Measurements from ENCODE around the gene KNOP1.
"Not testable (repeated sequence)": the region's sequence is repeated elsewhere in the genome, so short reads cannot be mapped to it uniquely, and the experiment has no call there.

KNOP1 gene

DNA sequence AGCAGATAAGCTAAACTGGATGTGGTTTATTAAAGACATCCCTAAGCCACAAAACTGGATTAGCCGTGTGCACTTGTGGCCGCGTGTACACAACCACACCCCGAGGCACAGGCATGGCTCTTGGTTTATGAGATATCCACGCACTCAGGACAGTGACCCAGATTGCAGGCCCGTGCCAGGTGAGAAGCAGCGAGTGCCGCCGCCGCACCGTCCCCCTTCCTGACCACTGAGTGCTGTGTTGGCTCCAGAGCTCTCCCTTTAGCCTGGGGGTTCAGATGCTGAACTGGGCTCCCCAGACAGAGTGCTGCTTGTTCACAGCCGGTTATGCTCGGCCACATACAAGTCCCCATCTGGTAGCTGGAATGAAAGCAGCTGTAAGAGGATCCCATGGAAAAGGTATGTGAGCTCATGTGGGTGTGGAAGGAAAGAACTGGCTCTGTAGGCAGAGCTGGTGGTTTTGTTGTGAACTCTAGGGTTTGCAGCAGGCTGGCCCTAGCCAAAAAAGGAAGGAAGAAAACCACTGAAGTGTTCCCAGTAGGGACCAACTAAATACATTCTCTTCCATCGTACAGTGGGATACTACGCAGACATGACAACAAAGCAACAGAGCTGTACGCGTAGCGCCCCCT, 29.5 kb downstream of the KNOP1 start:
- no peak for FAIRE-seq
- DNase-seq (ENCODE audit: insufficient read length, low spot score), result no peak

DNA sequence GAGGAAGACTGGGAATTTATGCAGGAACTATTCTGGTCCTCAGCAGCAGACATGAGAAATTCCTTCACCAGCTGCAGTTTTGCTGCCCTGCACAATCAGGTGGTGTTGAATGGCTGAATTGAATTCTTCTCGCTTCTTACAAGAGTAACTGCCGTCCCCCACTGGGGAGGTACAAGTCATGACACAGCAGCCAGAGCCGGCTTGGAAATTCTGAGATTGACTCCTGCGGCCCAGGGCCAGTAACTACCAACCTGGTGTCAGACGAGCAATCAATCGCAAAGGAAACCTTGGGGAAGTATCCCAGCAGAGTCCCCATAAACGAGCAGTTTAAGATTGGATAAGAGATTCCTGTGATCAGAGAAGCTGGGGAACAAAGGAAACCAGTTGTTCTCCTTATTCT, 30.7 kb downstream of the KNOP1 start:
- FAIRE-seq, result no peak
- DNase-seq (ENCODE audit: insufficient read length, low spot score), result no peak

DNA sequence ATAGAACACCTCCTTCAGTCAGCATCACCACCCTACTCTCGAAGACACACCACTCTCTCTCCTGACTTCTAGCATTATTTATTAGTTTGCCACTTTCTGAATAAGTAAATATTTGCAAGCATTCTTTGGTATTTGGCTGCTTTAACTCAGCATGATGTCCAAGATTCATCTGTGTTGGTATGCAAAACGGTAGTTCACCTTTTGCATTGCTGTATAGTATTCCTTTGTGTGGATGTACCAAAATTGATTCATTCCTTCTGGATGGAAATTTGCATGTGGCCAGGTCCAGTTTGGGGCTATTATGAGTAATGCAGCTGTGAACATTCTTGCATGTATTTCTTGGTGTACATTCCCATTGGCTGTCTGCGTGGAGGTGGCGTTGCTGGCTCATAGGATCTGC, 32.9 kb downstream of the KNOP1 start:
- no peak for DNase-seq (ENCODE audit: insufficient read length, low spot score)
- FAIRE-seq, result no peak

GRCh38 chr16:19683453-19684236, 34.4 kb downstream of the KNOP1 start:
- no peak for DNase-seq (ENCODE audit: insufficient read length, low spot score)
- FAIRE-seq, result no peak

- FAIRE-seq, result no peak
Observed at GRCh38 chr16:19681637-19682036, 36.4 kb downstream of the KNOP1 start.

DNA sequence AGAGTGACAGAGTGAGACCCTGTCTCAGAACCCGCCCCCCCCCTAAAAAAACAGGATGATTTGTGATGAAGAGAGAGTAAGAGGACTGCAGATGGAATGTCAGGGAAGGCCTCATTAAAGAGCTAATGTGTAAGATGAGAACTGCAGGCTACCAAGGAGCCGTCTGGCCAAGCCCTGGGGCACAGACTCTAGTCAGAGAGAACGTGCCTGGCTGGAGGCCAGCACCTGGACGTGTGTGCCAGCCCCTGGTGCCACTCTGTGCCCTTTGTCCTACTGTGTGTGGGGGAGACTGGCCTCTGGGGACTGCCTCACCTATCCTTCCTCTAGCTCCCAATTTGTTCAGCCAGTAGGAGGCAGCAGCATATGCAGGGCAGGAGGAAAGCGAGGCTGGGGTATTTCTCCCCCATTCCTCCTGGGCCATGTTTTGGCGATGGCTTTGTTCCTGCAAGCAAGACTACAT, 37.1 kb downstream of the KNOP1 start:
- no peak for DNase-seq (ENCODE audit: insufficient read length, low spot score)
- no peak for FAIRE-seq

More at GRCh38 chr16:19681637-19682036, 36.4 kb downstream of the KNOP1 start:
- DNase-seq (ENCODE audit: insufficient read length, low spot score), result no peak

DNA sequence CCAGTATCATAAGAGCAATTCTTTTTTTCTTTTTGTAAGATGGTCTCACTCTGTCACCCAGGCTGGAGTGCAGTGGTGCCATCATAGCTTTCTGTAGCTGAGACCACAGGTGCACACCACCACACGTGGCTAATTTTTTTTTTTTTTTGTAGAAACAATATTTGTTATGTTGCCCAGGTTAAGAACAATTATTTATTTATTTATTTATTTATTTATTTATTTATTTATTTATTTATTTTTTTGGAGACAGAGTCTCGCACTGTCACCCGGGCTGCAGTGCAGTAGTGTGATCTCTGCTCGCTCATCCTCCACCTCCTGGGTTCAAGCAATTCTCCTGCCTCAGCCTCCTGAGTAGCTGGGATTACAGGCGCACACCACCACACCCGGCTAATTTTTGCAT, 38.7 kb downstream of the KNOP1 start:
- not testable (repeated sequence) for DNase-seq (ENCODE audit: insufficient read length, low spot score); FAIRE-seq

- DNase-seq (ENCODE audit: insufficient read length, low spot score) (no peak), FAIRE-seq (no peak)
Observed at GRCh38 chr16:19678804-19679203, 39.2 kb downstream of the KNOP1 start.

GRCh38 chr16:19677402-19677801, 40.6 kb downstream of the KNOP1 start:
- DNase-seq (ENCODE audit: insufficient read length, low spot score), result no peak
- no peak for FAIRE-seq

- DNase-seq (ENCODE audit: insufficient read length, low spot score), result no peak
- FAIRE-seq, result no peak
Observed at GRCh38 chr16:19674485-19674884, 43.5 kb downstream of the KNOP1 start.

- DNase-seq (ENCODE audit: insufficient read length, low spot score) (no peak), FAIRE-seq (no peak)
Observed at GRCh38 chr16:19672378-19672777, 45.6 kb downstream of the KNOP1 start.

DNA sequence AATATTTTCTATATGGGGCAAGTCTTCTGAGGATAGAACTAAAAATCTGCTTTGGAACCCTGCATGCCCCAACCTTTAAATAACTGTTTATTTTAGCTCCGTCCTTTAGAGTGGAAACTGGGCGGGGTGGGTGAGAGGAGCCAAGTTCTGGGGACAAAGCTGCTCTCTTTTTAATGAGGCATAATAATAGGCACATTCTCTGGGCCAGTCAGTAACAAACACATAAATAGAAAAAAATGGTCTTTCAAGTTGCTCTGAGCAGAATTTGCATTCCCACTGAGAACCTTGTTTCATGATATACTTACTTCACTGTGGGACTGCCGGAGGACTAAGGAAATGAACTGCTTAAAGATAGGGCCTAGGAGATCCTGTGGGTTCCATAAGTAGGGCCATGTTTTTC, 51.5 kb downstream of the KNOP1 start:
- FAIRE-seq, result no peak
- DNase-seq (ENCODE audit: insufficient read length, low spot score), result no peak

DNA sequence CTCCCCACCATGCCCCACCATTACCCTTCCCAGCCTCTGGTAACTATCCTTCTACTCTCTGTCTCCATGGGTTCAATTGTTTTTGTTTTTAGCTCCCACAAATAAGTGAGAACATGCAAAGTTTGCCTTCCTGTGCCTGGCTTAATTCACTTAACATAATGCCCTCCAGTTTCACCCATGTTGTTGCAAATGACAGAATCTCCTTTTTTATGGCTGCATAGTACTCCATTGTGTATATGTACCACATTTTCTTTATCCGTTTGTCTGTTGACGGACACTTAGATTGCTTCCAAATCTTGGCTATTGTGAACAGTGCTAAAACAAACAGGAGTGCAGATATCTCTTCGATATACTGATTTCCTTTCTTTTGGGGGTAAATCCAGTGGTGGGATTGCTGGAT, 52.7 kb downstream of the KNOP1 start:
- DNase-seq (ENCODE audit: insufficient read length, low spot score); FAIRE-seq: not testable (repeated sequence)

- no peak for FAIRE-seq
- DNase-seq (ENCODE audit: insufficient read length, low spot score), result no peak
Observed at GRCh38 chr16:19664166-19664565, 53.9 kb downstream of the KNOP1 start.

GRCh38 chr16:19662351-19662750, 55.7 kb downstream of the KNOP1 start:
- DNase-seq (ENCODE audit: insufficient read length, low spot score), result no peak
- FAIRE-seq, result peak; percentile 31

DNA sequence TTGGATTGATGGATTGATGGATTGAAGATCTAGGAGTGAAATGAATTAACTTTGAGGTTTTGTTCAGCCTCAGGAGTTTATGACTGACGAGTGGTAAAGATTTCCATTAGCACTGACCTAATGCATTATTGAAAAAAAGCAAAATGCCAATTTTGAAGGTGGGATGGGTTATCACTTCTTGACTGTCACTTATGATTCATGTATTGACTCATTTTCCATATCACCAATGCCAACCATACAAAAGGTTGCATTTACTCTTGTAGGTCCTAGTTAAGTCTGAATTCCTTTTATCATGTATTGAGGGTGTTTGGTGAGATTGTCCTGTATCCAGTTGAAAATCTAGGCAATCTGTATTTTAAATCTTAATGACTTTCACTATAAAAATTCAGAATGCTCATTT, 57.6 kb downstream of the KNOP1 start:
- FAIRE-seq (no peak), DNase-seq (ENCODE audit: insufficient read length, low spot score) (no peak)

DNA sequence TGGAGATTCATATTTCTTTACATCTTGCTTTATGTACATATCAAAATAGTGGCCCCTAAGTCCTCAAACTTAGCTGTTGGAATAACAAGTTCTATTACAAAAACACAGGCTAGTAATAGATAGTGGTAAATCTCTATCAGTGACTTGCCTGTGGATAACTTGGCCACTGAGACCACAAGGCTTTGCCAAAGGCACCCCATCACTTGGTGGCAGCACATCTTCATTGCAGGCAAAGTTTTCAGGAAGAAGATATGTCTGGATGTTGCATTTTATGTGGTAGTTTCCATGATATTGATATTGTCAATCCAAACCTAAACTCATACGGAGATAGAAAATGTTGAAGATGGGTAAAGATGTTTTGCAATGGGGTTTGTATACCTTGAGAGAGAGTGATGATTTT, 58.5 kb downstream of the KNOP1 start:
- FAIRE-seq, result no peak
- no peak for DNase-seq (ENCODE audit: insufficient read length, low spot score)

DNA sequence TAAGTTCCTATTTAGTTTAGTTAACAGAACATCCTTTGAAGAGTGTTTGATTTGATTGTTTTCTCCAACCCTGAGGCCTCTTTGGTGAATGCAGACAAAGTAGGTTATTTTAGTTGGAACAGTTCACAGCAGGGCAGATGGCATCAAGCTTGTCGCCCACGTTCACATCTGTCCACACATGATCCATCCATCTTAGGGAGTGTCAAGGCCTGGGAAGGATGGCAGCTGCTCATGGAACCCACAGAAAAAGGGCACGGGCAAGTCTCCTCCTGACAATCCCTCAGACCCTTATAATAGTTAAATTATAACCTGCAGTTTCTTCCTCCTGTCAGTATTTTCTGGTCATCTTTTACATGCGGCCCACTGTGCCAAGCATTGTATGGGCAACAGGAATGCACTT, 60.2 kb downstream of the KNOP1 start:
- DNase-seq (ENCODE audit: insufficient read length, low spot score), result no peak
- FAIRE-seq, result no peak

DNA sequence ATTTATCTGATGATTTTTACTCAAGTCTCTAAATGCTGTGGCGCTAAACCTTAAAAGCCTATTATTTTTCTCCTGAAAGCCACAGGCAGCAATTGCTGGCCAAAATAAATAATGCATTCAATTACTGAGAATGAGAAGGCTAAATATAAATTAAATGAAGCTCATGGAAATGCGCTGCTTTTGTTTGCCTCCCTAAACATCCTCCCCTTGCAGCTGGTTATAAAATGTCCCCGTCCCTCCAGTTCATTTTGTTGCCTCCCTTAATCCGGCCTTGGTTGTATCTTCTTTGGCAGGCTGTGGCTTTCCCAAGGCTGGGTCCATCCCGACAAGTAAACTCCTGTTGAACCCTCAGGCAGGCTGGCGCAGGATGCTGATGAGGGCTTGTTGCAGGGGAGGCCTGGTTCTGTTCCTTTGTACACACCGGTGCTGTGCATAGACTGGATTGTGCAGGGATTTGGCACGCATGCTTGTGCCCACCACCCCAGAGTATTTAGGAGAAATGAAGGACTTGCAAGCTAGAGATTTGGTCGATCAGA, 62.7 kb downstream of the KNOP1 start:
- FAIRE-seq, result no peak

DNA sequence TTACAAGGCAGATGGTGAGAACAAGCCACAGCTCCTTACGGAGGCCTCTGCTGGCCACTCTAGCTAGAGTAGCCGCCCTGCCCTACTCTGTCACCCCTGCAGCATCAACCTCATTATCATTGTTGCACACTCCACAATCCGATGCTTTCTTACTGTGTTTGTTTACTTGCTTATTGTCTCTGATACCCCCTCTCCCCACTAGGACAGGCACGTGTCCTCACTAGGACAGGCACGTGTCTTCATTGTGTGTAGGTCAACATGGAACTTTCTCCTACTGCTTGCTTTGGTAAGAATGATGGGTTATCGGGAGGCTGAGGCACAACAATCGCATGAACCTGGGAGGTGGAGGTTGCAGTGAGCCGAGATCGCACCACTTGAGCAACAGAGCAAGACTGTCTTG, 63.9 kb downstream of the KNOP1 start:
- DNase-seq (ENCODE audit: insufficient read length, low spot score) (no peak), FAIRE-seq (no peak)

More for the DNA sequence above, 62.7 kb downstream of the KNOP1 start:
- no peak for DNase-seq (ENCODE audit: insufficient read length, low spot score)

Data from GM19239 (cell line).